NOMO-1 treated with DMSO at 0.1 percent for 48 hours (cell line): ENCODE results near the gene ACKR3.

Source experiments
- DNase-seq: peaks from one replicate; lab custom pipeline; 2025; ENCODE audit not compliant: unreplicated experiment; lab: John Stamatoyannopoulos, UW

Gene ACKR3

DNA sequence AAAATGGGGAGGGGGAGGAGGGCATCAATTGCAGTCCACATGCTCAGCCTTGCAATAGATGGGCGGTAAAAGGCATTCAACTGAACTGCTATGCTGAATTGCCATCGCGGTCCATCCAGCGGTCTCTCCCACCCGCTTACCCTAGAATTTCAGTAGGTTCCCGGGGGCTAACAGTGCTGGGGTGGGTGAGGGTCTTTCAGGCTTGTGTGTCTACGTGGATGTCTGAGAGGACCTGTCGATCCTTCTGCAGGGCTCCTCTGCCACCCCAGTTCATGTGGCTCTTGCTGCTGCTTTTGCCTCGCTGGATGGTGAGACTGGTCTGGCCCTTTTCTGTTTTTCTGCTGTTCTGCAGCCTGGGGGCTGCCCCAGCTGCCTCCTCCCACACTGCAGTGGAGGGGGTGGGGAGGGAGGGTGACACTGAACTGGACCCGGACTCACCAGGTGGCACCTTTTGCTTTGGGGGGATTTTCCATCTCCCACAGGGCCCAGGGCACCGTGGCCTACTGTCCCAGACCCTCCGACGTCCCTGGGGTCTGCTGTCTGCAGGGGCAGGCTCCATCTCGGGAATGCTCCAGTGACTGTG is 14.1 kb downstream of the ACKR3 start:
- no peak for DNase-seq

- DNase-seq = no peak
Observed at GRCh38 chr2:236584521-236585384, 15.1 kb downstream of the ACKR3 start.

- no peak for DNase-seq
Observed at GRCh38 chr2:236585966-236586365, 16.3 kb downstream of the ACKR3 start.

- DNase-seq = no peak
Observed at GRCh38 chr2:236587861-236588815, 18.5 kb downstream of the ACKR3 start.

GRCh38 chr2:236588932-236589592 is 19.4 kb downstream of the ACKR3 start:
- DNase-seq = no peak

DNA sequence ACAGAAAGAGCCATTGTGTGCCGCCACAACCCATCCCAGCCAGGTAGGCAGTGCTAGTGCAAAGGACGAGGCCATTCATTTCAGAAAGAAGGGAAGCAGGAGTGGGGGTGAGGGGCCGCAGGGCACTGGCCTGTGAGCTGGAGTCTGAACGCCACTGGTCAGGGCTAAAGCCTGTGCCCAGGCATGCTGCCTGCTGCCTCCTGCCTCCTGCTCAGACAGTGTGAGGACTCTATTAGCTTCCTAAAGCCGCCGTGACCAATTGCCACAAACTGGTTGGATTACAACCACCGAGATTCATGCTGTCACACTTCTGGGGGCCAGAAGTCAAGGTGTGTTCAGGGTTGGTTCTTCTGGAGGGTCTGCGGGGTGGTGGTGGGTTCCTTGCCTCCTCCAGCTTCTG is 21.2 kb downstream of the ACKR3 start:
- no peak for DNase-seq

DNA sequence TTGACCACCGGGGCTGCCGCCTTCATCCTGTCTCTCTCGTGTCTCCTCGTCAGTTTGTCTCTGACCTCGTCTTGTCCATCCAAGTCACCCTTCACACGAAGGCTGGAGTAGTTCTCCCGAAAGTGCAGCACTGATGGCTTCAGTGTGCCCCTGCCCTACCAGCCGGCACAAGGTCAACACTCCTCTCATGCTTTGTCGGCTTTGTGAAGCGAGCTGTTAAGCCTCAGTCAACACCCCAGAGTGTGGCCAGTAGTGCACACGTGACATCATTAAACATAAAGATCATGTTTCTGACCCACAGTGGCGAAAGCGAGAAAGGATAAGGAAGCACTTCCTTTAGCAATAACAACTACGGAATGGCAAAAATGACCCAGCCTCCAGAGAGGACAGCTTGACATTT is 23.2 kb downstream of the ACKR3 start:
- DNase-seq = no peak

GRCh38 chr2:236593531-236593930 is 23.9 kb downstream of the ACKR3 start:
- DNase-seq = no peak

DNA sequence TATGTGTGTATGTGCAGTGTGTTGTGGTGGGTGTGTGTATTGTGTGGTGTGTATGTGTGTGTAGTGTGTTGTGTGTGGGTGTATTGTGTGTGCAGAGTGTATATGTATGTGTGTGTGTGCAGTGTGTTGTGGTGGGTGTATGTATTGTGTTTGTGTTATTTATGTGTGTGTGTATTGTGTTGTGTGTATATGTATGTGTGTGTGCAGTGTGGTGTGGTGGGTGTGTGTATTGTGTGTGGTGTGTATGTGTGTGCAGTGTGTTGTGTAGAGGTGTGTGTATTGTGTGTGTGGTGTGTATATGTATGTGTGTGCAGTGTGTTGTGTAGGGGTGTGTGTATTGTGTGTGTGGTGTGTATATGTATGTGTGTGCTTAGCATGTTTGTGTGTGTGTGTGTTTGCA is 24.3 kb downstream of the ACKR3 start:
- no peak for DNase-seq

- no peak for DNase-seq
Observed at GRCh38 chr2:236597629-236598028, 28.0 kb downstream of the ACKR3 start.

- no peak for DNase-seq
Observed at GRCh38 chr2:236599059-236599458, 29.4 kb downstream of the ACKR3 start.

GRCh38 chr2:236600158-236600557 is 30.5 kb downstream of the ACKR3 start:
- DNase-seq = no peak

- DNase-seq = no peak
Observed at GRCh38 chr2:236600892-236601291, 31.3 kb downstream of the ACKR3 start.

DNA sequence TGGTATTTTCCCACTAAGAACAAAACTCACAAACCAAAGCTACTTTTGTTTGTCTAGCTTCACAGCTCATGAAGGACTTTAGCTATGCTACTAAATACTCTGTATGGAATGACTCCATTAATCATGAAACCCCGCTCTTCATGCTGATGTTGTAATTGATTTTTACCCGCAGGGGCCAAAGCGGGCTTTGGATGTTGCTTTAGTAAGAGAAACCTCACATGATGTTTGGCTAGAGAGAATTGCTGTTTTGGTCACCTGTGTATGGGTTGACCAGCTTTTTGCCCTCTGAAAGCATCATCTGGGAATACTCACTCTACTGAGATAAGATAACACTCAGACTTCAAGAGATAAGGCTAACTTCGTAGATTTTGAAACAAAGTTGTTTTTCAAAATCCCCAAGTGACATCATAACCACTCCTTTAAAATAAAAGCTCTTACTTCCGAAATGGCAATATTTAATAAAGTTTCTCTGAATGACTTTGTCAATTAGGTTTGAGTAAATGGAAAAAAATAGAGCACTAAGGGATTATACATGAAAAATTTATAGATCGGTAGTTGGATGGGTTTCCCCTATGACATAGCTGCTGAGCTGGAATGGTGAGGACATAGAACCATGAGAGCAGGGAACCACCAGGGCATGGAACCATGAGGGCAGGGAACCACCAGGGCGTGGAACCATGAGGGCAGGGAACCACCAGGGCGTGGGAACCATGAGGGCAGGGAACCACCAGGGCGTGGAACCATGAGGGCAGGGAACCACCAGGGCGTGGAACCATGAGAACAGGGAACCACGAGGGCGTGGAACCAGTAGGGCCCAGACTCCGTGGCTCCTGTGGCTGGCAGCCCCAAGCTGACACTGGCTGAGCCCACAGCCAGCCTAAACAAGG is 31.9 kb downstream of the ACKR3 start:
- DNase-seq = no peak

DNA sequence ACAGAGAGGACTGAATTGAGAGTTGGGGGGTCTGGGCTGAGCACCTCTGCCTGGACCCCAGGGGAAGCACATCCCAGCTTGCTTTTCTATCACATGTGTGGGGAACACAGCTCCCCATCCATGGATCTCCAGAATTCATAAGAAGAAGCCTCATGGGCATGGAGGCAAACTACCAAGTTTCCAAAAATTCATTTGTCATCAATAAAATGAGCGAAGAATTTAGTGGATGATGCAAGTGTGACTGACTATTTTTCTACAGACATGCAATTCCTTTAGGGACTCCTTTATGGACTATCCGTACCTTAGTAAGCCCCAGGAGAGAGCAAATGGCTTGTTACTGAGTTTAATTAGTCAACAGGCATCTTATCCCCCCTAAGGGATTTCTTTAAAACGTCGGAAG is 33.1 kb downstream of the ACKR3 start:
- no peak for DNase-seq

DNA sequence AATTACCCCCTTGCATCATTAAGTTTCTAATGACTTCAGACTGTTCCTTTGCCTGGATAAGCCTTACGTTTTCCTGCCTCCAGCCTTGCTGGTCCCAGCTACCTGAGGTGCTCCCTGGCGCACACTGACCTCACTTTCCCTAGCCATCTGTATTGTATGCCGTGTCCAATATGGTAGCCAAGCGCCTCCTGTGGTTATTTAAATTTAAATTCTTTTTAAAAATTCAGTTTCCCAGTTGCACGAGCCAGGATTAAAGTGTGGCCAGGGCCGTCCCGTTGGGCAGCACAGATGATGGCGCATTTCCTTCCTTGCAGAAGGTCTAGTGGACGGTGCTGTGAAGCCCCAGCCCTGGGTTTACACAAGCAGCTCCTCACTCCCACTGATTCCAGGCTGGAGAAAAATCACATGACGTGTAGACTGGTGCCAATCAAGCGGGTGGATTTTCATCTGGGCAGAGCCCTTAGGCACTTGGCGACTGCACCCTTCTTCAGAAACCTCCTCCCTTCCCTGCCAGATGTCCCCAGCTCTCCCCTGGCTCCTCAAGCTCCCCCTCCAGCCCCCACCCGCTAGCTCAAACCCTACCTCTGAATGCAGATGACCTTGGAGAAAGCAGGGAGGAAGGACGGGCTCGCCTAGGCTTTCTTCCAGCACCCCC is 33.9 kb downstream of the ACKR3 start:
- no peak for DNase-seq

GRCh38 chr2:236604575-236605344 is 35.1 kb downstream of the ACKR3 start:
- DNase-seq = peak; percentile 9

DNA sequence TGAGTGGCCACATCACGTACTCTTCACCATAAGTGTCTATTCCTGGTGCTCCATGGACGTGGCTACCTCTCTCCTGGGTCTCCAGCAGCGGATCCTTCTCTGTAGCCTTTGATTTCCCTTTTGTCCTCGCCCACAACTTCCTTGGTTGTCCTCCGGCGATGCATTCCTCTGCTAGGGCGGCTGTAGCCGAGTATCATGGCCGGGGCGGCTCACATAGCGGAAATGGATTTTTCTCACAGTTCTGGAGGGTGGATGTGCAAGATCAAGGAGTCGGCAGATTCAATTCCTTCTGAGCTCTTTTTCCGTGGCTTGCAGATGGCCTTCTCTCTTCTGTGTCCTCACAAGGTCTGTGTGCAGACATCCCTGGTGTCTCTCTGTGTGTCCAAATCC is 35.7 kb downstream of the ACKR3 start:
- DNase-seq = no peak

DNA sequence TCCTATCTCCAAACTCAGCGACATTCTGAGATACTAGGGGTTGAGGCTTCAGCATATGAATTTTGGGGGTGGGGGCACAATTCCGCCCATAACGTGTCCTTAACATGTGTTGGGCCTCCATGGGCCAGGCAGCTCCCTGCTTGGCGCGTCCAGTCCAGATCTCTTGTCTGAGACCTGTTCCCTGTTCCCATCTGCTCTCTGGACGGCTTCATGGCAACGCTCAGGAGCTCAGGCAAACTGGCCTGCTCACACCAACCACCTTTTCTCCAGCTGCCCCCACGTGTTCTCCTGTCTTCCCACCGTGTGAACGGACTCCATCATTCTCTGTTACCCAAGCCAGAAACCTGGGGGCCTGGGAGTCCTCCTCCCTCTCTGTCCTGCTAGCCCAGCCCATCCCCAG is 36.4 kb downstream of the ACKR3 start:
- no peak for DNase-seq
